ENCODE measurements around the gene DHX34.
A peak's percentile ranks its signal among the peaks of the same experiment; 100 is the strongest.

DHX34 gene

GRCh38 chr19:47418692-47419029 lies 69.5 kb downstream of the DHX34 start:
- no peak for DNase-seq

GRCh38 chr19:47419030-47419783 lies 70.1 kb downstream of the DHX34 start, which contains the start of gene MEIS3:
TSS of gene MEIS3 (minus strand) at chr19:47419527. CDS start at chr19:47419081, 446 bp downstream.
- DNase-seq: no peak

GRCh38 chr19:47419789-47420188 lies 70.7 kb downstream of the DHX34 start:
- no peak for DNase-seq

- DNase-seq: no peak
Measured at GRCh38 chr19:47421244-47421786, 72.2 kb downstream of the DHX34 start.

- DNase-seq: no peak
Measured at GRCh38 chr19:47421844-47422395, 72.8 kb downstream of the DHX34 start.

- no peak for DNase-seq
Measured at GRCh38 chr19:47422417-47423163, 73.5 kb downstream of the DHX34 start.

- DNase-seq: no peak
Measured at GRCh38 chr19:47423203-47423882, 74.2 kb downstream of the DHX34 start.

- peak; percentile 78 for DNase-seq
Measured at GRCh38 chr19:47427241-47428176, 78.4 kb downstream of the DHX34 start.

- peak; percentile 94 for DNase-seq
Measured at GRCh38 chr19:47428177-47428894, 79.2 kb downstream of the DHX34 start.

- no peak for DNase-seq
Measured at GRCh38 chr19:47429140-47429793, 80.2 kb downstream of the DHX34 start.

- peak; percentile 29 for DNase-seq
Measured at GRCh38 chr19:47430041-47430802, 81.1 kb downstream of the DHX34 start.

- no peak for DNase-seq
Measured at GRCh38 chr19:47432091-47432490, 83.0 kb downstream of the DHX34 start.
